ENCODE data around the gene EBF3.

Gene EBF3

DNA sequence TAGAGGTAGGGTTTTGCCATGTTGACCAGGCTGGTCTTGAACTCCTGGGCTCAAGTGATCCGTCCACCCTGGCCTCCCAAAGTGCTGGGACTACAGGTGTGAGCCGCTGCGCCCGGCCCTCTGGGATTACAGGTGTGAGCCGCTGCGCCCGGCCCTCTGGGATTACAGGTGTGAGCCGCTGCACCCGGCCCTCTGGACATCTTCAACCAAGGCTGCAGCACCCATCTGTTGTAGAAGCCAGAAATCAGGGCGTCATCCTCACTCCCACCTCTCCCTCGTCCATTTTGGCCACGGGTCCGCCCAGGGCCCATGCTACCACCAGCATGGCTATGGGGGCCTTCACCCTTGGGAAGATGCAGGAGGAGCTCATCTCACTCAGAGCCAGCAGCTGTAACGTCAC is 38.5 kb upstream of the EBF3 start:
- TF ChIP-seq EZH2 (IDR thresholded peaks at IDR 0.05) (no peak), POLR2AphosphoS5 (IDR thresholded peaks at IDR 0.05; ENCODE audit: borderline replicate concordance, low read depth, low read length) (no peak)
- H3K9me3 ChIP-seq (ENCODE audit: low read depth, low read length) = no peaks in the 10 kb centered on the region
- H3K9ac ChIP-seq (ENCODE audit: insufficient read length) = no peak overlapping the region
- no peak overlapping the region for H3K4me3 ChIP-seq
- no peak overlapping the region for H3K27ac ChIP-seq
- DNase-seq (ENCODE audit: low read depth, low spot score) = no peak
- H3K36me3 ChIP-seq (ENCODE audit: insufficient read depth, low read length) = no peaks in the 10 kb centered on the region

DNA sequence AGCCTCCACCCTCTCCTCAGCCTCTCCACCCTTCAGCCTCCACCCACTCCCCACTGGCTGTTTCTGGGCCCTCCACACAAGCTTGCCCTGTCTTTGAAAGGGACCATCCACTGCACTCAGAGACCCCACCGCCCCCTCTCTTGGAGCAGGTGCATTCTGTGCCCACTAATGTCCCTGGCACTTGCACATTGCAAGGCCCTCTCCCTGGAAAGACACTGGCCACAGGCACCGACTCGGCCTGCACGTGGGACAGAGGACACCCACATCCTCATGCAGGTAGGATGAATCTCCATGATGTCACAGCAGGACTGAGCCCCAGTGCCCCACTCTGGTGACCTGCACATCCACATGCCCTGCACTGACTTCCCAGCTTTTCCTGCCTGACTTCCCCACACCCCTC is 36.8 kb upstream of the EBF3 start:
- H3K27ac ChIP-seq = no peak overlapping the region

DNA sequence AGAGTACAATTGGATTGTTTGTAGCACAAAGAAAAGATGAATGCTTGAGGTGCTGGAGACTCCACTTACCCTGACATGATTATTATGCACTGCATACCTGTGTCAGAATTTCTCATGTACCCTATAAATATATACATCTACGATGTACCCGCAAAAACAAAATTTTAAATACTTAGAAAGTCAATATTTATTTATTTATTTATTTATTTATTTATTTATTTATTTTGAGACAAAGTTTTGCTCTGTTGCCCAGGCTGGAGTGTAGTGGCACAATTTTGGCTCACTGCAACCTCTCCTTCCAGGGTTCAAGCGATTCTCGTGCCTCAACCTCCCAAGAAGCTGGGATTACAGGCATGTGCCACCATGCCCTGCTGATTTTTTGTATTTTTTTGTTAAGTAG is 35.1 kb upstream of the EBF3 start:
- TF ChIP-seq POLR2AphosphoS5 (IDR thresholded peaks at IDR 0.05; ENCODE audit: borderline replicate concordance, low read depth, low read length) (no peak), EZH2 (IDR thresholded peaks at IDR 0.05) (no peak)
- no peak for DNase-seq (ENCODE audit: low read depth, low spot score)

More for the DNA sequence above, 36.8 kb upstream of the EBF3 start:
- TF ChIP-seq POLR2AphosphoS5 (IDR thresholded peaks at IDR 0.05; ENCODE audit: borderline replicate concordance, low read depth, low read length) (no peak), EZH2 (IDR thresholded peaks at IDR 0.05) (no peak), FOXP2 (optimal IDR thresholded peaks at IDR 0.05; ENCODE audit: control extremely low read depth, extremely low read length, insufficient read depth) (no peak)
- Histone ChIP-seq H3K4me3 (no peak overlapping the region), H3K9ac (ENCODE audit: insufficient read length) (no peak overlapping the region), H3K9me3 (ENCODE audit: low read depth, low read length) (no peaks in the 10 kb centered on the region), H3K36me3 (ENCODE audit: insufficient read depth, low read length) (no peaks in the 10 kb centered on the region)
- no peak for DNase-seq (ENCODE audit: low read depth, low spot score)

GRCh38 chr10:129993621-129994020 is 29.5 kb upstream of the EBF3 start:
- no peak for DNase-seq (ENCODE audit: low read depth, low spot score)
- H3K4me3 ChIP-seq = no peak overlapping the region
- no peak for TF ChIP-seq POLR2AphosphoS5 (IDR thresholded peaks at IDR 0.05; ENCODE audit: borderline replicate concordance, low read depth, low read length)
- TF ChIP-seq EZH2 (IDR thresholded peaks at IDR 0.05) = no peak
- TF ChIP-seq FOXP2 (optimal IDR thresholded peaks at IDR 0.05; ENCODE audit: control extremely low read depth, extremely low read length, insufficient read depth) = no peak
- no peak overlapping the region for H3K9ac ChIP-seq (ENCODE audit: insufficient read length)
- no peak overlapping the region for H3K27ac ChIP-seq
- no peaks in the 10 kb centered on the region for H3K36me3 ChIP-seq (ENCODE audit: insufficient read depth, low read length)
- H3K9me3 ChIP-seq (ENCODE audit: low read depth, low read length) = no peaks in the 10 kb centered on the region

More for the DNA sequence above, 35.1 kb upstream of the EBF3 start:
- Histone ChIP-seq H3K27ac (no peak overlapping the region), H3K36me3 (ENCODE audit: insufficient read depth, low read length) (no peaks in the 10 kb centered on the region), H3K9ac (ENCODE audit: insufficient read length) (no peak overlapping the region), H3K9me3 (ENCODE audit: low read depth, low read length) (no peaks in the 10 kb centered on the region), H3K4me3 (no peak overlapping the region)

DNA sequence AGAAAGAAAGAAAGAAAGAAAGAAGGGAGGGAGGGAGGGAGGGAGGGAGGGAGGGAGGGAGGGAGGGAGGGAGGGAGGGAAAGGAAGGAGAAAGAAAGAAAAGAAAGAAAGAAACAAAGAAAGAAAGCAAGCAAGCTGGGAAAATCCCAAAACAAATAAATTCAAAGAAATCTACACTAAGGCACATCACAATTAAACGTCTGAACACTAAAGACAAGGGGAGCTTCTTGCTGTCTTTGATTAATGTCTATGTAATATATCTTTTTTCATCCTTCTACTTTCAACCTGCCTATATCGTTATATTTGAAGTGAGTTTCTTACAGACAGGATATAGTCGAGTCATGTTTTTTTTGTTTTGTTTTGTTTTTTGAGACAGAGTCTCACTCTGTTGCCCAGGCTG is 28.3 kb upstream of the EBF3 start:
- no peak for DNase-seq (ENCODE audit: low read depth, low spot score)
- no peaks in the 10 kb centered on the region for H3K9me3 ChIP-seq (ENCODE audit: low read depth, low read length)
- no peak overlapping the region for H3K27ac ChIP-seq
- no peak overlapping the region for H3K4me3 ChIP-seq
- no peaks in the 10 kb centered on the region for H3K36me3 ChIP-seq (ENCODE audit: insufficient read depth, low read length)
- no peak for TF ChIP-seq EZH2 (IDR thresholded peaks at IDR 0.05)
- TF ChIP-seq FOXP2 (optimal IDR thresholded peaks at IDR 0.05; ENCODE audit: control extremely low read depth, extremely low read length, insufficient read depth) = no peak
- TF ChIP-seq POLR2AphosphoS5 (IDR thresholded peaks at IDR 0.05; ENCODE audit: borderline replicate concordance, low read depth, low read length) = no peak
- H3K9ac ChIP-seq (ENCODE audit: insufficient read length) = no peak overlapping the region

GRCh38 chr10:129982825-129983224 is 18.8 kb upstream of the EBF3 start:
- Histone ChIP-seq H3K36me3 (ENCODE audit: insufficient read depth, low read length) (no peaks in the 10 kb centered on the region), H3K4me3 (no peak overlapping the region), H3K9ac (ENCODE audit: insufficient read length) (no peak overlapping the region), H3K9me3 (ENCODE audit: low read depth, low read length) (no peaks in the 10 kb centered on the region), H3K27ac (no peak overlapping the region)
- no peak for TF ChIP-seq FOXP2 (optimal IDR thresholded peaks at IDR 0.05; ENCODE audit: control extremely low read depth, extremely low read length, insufficient read depth)
- TF ChIP-seq EZH2 (IDR thresholded peaks at IDR 0.05) = no peak
- no peak for TF ChIP-seq POLR2AphosphoS5 (IDR thresholded peaks at IDR 0.05; ENCODE audit: borderline replicate concordance, low read depth, low read length)
- DNase-seq (ENCODE audit: low read depth, low spot score) = no peak

- H3K4me3 ChIP-seq = no peak overlapping the region
- H3K36me3 ChIP-seq (ENCODE audit: insufficient read depth, low read length) = no peaks in the 10 kb centered on the region
- DNase-seq (ENCODE audit: low read depth, low spot score) = no peak
- TF ChIP-seq FOXP2 (optimal IDR thresholded peaks at IDR 0.05; ENCODE audit: control extremely low read depth, extremely low read length, insufficient read depth) (no peak), EZH2 (IDR thresholded peaks at IDR 0.05) (no peak), POLR2AphosphoS5 (IDR thresholded peaks at IDR 0.05; ENCODE audit: borderline replicate concordance, low read depth, low read length) (no peak)
- no peak overlapping the region for H3K9ac ChIP-seq (ENCODE audit: insufficient read length)
- H3K27ac ChIP-seq = no peak overlapping the region
- H3K9me3 ChIP-seq (ENCODE audit: low read depth, low read length) = no peaks in the 10 kb centered on the region
Observed at GRCh38 chr10:129978980-129979379, 14.9 kb upstream of the EBF3 start.

DNA sequence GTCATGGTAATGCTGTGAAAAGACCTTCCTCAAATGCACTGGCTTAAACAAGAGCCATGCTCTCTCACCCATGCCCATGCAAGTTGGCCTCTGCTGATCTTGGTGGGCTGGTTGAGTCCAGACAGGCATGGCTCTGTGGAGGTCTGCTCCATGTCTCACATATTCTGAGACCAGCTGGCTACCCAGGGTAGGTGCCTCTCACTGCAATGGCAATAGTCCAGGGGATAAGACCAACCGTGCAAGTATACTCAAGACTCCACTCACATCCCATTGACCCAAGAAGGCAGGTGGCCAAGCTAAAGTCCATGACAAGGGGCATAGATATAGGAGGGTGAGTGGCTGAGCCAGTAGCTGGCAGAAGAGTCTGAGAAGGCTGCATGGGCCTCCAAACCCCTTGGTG is 14.2 kb upstream of the EBF3 start:
- DNase-seq (ENCODE audit: low read depth, low spot score) = no peak
- no peak overlapping the region for H3K27ac ChIP-seq
- no peaks in the 10 kb centered on the region for H3K9me3 ChIP-seq (ENCODE audit: low read depth, low read length)
- no peak overlapping the region for H3K9ac ChIP-seq (ENCODE audit: insufficient read length)
- no peak for TF ChIP-seq FOXP2 (optimal IDR thresholded peaks at IDR 0.05; ENCODE audit: control extremely low read depth, extremely low read length, insufficient read depth)
- TF ChIP-seq POLR2AphosphoS5 (IDR thresholded peaks at IDR 0.05; ENCODE audit: borderline replicate concordance, low read depth, low read length) = no peak
- TF ChIP-seq EZH2 (IDR thresholded peaks at IDR 0.05) = no peak
- no peaks in the 10 kb centered on the region for H3K36me3 ChIP-seq (ENCODE audit: insufficient read depth, low read length)
- no peak overlapping the region for H3K4me3 ChIP-seq

DNA sequence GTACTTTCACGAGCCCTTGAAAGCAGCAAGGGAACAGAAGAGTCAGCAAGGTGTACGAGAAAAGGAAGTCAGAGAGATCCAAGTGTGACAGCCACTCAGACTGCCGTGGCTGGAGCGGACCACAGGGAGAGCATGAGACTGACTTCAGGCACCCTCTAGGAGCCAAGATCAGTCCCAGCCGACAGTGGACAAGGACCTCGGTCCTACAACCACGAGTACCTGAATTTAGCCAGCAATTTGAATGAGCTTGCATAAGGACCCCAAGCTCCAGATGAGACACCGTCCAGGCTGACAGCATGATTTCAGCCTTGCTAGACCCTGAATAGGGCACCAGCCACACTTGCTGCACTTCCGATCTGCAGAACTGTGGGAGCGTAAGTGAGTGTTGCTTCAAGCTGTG is 13.7 kb upstream of the EBF3 start:
- H3K27ac ChIP-seq = no peak overlapping the region
- DNase-seq (ENCODE audit: low read depth, low spot score) = no peak
- TF ChIP-seq POLR2AphosphoS5 (IDR thresholded peaks at IDR 0.05; ENCODE audit: borderline replicate concordance, low read depth, low read length) (no peak), EZH2 (IDR thresholded peaks at IDR 0.05) (no peak), FOXP2 (optimal IDR thresholded peaks at IDR 0.05; ENCODE audit: control extremely low read depth, extremely low read length, insufficient read depth) (no peak)
- no peak overlapping the region for H3K9ac ChIP-seq (ENCODE audit: insufficient read length)
- no peaks in the 10 kb centered on the region for H3K36me3 ChIP-seq (ENCODE audit: insufficient read depth, low read length)
- H3K4me3 ChIP-seq = no peak overlapping the region
- H3K9me3 ChIP-seq (ENCODE audit: low read depth, low read length) = no peaks in the 10 kb centered on the region
